Transverse colon (tissue), 3 donors: Measurements from ENCODE around the gene OR13C5.

Source experiments
- CTCF ChIP-seq, 5 experiments: fragments of 200-600 bp in 3 of 5; fragments of 450-650 bp in 2 of 5; sonication (generic) in 3 of 5; IDR thresholded peaks; 1 replicate in 2 of 5; 2 replicates in 3 of 5; pipeline ENCODE4 v1.5.1; 2016 to 2017; ENCODE audit warnings: antibody characterized with exemption in 5 of 5, inconsistent platforms in 3 of 5, mild to moderate bottlenecking in 2 of 5, moderate library complexity in 1 of 5
- EP300 ChIP-seq: sonication (generic); formaldehyde crosslinking; IDR thresholded peaks from one replicate; pipeline ENCODE4 v1.6.1; 2017; ENCODE audit warnings: antibody characterized with exemption, low read depth

- TF ChIP-seq EP300 (no peak), CTCF (IDR thresholded peaks at IDR 0.05) (no peak)
Observed at GRCh38 chr9:104617418-104617817, 18.2 kb upstream of the OR13C5 start.
